Measurements from ENCODE around the gene TMSB10.

DNA sequence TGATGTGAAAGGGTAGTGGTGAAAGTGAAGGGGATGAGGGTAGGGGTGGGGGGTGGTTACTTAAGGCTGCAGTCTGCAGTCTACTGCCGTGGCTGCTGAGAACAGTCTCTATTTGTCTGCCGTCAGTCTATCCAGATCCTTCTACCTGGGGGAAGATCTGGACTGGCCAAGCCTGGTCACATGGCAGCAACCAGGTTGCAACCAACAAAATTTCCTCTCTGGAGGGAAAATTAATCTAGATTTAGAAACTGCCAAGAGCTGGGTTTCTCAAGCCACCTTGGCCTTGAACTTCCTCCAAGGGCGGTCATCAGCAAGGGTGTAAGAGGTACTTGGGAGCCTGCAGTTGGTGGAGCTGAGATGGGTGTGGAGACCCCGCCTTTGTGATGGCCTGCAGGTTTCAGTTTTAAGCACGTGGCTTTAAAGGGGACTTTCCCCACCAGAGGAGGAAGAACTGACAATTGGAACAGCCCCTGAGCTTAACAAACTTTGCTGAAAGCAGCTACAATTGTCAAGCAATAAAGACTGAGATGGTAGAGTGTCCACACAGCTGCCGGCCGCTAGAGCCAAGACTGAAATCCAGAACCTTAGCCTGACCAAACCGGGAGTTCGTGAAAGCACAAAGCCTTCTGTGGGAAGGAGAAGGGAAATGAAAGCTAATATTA, 34.1 kb downstream of the TMSB10 start:
- TF ChIP-seq, protein P1, sequence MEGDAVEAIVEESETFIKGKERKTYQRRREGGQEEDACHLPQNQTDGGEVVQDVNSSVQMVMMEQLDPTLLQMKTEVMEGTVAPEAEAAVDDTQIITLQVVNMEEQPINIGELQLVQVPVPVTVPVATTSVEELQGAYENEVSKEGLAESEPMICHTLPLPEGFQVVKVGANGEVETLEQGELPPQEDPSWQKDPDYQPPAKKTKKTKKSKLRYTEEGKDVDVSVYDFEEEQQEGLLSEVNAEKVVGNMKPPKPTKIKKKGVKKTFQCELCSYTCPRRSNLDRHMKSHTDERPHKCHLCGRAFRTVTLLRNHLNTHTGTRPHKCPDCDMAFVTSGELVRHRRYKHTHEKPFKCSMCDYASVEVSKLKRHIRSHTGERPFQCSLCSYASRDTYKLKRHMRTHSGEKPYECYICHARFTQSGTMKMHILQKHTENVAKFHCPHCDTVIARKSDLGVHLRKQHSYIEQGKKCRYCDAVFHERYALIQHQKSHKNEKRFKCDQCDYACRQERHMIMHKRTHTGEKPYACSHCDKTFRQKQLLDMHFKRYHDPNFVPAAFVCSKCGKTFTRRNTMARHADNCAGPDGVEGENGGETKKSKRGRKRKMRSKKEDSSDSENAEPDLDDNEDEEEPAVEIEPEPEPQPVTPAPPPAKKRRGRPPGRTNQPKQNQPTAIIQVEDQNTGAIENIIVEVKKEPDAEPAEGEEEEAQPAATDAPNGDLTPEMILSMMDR (conservative IDR thresholded peaks at IDR 0.05 in 1 of 2, IDR thresholded peaks at IDR 0.05 in 1 of 2; ENCODE audit: extremely low read depth in 1 of 2, insufficient read depth in 1 of 2, low read depth in 1 of 2, low read length in 2 of 2): no peak
- no peak for TF ChIP-seq EZH2 (IDR thresholded peaks at IDR 0.05; ENCODE audit: borderline replicate concordance, low read length)
